Measurements from ENCODE around the gene NPY1R. TPM values are rescaled to one million over a fixed set of nuclear protein-coding genes. Genes with fewer than 3 reads are reported as not detected.

The NPY1R gene
- 0.57 TPM in 1 of 2 replicates, not detected in the other for total RNA-seq (2014; rRNA removed; shearing (Covaris generic))

DNA sequence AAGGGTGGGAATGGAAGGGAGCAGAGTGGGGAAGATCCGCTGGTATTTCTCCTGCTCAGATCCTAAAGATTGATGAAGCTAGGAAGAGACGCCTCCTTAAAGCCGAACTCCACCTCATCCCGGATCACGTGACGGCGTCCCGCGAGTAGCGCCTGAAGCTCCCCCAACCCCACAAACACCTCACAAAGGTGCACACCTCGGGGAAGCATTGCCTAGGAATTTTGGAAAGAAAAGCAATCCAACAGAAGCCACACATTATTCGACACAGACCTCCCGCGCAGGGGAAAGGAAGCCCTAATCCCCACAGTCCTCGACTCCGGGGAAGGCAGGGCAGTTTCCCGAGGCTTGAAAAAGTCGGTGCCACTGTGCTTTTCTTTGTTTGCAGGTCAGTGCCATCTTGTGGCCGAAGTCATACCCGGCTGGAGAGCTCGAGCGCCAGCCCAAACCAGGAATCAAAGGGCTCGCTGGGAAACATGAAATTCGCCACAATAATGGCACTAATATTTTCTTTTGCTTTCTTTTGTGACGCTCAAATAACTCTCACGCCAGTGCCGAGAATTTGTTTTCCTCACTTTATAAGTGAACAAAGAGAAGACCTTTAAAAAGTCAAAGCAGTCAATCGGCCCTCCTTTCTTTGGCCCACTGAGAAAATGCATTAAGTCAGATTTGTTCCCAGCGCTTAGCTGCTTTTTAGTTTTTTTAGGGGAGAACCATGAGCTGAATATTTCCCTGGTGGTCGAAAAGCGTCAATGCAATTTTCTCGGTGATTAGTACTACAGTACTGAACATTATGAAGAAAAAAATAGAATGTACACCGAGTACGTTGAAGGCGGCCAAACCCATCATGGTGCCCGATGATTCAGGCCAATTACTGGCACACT lies at the start of gene NPY1R:
TSS of gene NPY1R (minus strand) at position 71 of the 881 bp plus-strand sequence. CDS start 6,042 bp downstream, outside the sequence.
- DNase-seq (ENCODE audit: low read depth) = peak; percentile 68

DNA sequence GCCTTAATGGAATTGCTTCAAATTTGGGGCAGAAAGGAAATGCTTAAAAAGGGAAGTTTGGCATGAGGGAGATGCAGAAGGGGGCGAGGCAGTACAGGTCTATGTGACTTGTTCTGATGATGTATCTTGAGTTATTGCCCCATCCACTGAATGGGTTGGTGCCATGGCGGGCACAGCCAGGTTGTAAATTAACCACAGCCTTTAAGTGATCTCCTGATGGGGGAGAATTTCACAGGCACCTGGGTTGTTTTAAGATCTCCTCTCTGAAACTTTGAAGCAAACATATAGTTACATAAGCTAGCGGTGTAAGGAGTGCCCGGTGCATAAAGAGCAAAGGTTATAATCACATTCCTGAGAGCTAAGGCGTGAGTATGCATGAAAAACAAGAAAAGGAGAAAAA lies 48.3 kb upstream of the NPY1R start:
- no peak for DNase-seq (ENCODE audit: low read depth)

DNA sequence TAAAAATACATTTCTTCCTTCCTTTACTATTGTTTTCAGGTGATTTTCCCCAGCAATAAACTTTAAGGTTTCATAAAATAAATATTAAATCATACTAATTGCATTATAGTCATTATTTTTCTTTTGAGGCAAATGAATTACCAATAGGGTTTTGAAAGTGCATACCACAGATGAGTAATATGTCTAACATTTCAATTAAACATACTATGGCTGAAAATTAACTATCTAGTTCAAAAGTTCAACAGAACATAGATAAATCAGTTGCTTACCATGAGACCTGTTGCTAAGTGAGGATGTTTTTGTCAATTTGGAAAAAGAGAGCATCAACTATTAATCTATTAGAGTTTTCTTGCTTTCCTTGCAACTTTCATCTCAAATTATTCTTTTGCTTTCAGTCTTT lies 46.3 kb upstream of the NPY1R start:
- no peak for DNase-seq (ENCODE audit: low read depth)

DNA sequence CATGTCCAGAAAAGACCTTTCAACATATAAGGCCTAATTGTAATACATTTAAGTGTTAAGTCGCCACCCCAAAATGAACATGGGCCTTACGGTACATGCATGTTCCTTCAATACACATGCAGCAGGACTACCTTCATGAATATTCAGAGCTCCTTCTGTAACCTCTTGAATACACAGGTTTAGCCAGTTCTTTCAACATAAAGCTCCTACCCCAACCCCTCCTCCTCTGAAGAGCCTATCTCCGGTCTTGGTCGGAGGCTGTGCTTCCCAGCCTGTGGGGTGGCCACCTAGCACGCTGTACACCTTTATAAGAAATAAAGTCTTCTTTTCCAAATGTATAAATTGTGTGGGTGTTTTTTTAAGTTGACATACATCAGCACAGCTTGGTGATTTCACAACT lies 39.6 kb upstream of the NPY1R start:
- no peak for DNase-seq (ENCODE audit: low read depth)

DNA sequence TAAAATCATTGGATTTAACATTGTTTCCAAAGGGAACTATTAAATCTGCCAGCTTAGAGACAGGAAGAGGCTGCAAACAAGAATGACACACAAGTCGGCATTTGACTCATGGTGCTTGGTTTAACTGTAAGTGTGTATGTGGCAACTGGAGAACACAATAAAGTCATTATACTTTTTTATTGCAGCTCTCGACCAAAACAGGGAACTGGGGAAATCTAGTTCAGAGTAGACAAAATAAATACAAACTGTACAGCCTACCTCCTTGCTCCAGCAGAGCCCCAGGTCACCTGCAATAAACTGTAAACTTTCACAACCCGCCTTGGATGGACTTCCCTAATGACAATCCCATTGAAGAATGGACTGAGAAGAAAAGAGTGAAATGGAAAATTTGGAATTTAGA lies 35.3 kb upstream of the NPY1R start:
- peak; percentile 25 for DNase-seq (ENCODE audit: low read depth)

DNA sequence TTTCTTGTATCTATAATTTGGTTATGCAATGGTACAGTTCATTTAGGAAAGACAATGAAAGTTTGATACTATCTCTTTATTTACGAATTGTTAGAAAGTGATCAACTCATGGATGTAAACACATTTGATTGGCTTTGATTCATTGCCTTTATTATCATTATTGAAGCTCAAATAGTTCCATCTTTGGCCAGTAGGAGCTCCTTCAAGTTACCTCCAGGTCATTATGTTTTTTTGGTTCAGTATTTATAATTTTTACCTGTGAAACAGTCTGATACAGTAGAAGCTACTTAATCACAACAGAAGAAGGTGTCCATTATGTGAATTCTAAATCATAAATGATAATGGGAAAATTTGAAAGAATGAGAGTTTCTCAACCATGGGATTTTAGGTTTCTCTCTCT lies 23.7 kb upstream of the NPY1R start:
- no peak for DNase-seq (ENCODE audit: low read depth)

DNA sequence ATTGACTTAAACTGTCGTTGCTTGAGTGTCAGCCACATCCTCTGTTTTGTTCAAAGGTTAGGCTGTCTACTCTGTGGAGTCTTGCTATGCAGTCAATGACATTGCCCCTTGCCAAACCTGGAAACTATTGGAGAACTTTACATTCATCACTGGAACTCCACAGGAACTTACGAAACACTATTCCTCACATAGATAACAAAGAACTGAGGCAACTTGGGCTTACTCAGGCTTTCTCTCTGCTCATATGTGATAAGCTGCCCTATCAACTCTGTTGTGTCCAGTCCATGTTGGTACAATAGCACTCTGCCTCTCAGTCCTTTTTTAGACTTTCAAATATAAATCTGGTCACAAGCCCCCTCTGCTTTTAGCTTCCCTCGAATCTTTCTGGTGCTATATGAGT lies 20.7 kb upstream of the NPY1R start:
- no peak for DNase-seq (ENCODE audit: low read depth)

DNA sequence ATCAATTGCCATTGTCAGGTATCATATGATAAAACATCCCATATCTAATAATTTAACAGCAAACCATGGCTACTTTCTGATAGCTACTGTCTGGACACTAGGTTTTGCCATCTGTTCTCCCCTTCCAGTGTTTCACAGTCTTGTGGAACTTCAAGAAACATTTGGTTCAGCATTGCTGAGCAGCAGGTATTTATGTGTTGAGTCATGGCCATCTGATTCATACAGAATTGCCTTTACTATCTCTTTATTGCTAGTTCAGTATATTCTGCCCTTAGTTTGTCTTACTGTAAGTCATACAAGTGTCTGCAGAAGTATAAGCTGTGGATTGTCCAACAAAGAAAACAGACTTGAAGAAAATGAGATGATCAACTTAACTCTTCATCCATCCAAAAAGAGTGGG lies 18.3 kb upstream of the NPY1R start:
- no peak for DNase-seq (ENCODE audit: low read depth)

DNA sequence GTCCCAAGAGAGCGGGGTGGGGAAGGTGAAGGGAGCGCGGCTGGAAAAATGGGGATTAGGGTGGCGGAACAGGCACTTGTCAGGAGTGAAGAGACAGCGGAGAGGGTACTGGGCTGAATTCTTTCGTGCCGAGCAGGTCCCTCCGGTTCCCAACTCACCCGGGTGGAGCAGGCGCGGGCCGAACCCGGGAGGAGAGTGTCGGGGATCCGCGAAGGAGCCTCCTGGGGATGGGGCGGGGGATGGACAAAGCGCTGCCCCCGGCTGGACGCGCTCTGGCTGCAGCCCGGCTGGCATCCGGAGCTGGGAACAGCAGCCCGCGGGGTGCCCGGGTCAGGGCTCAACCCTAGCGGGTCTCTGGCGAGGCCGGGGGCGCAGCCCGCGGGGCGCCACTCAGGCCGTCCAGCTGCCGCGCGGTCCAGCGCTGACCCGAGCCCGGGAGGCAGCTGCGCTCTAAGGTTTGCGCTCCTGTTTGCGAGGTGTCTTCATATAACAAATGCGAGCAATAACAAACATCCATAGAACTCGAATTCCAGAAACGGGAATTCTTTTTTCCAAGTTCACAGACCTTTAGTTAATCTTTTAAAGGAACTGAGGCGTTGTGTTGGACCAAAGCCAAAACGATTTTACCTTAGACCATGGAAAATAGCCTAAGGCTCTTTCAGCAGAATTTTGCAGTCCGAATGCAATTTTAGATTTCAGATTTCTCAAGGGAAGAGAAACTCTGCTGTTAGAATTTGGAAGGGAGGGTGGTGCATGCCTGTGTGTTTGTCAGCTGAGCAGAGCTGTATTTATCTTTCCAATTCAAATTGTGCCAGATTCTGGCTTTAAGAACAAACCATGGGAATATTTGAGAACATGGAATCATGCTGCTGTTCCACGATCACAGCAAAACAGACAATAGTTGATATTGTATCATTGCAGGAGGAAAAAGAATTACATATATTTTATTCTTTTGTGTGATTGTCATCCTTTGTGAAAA lies 12.0 kb upstream of the NPY1R start:
- no peak for DNase-seq (ENCODE audit: low read depth)

DNA sequence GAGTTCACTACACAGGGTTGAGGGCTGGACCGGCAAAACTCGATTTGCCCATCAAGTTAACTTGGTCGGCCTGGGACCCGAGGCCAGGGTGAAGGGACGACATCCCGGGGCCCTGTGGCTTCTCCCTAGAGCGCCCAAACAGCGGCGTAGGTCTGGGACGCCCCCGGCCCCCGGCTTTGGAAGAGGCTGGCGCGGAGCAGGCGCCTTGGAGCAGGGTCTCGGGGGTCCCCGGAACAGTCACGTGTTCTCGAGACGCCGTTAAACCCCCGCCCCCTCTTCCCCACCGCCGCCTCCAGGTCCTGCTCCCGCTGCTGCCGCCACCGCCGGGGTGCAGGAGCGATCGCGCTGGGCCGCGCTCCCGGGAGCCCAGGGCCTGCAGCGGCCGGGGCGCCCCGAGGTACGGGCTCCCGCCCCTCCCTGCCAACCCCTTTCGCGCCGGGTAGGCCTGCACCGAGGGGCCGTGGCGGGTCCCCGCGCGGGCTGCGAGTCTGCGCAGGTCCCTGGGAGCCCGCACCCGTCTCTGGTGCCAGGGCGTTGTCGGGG lies 11.3 kb upstream of the NPY1R start, which contains the start of gene NPY5R:
TSS of gene NPY5R (plus strand) at position 289 of the 543 bp plus-strand sequence. CDS start 6,382 bp downstream, outside the sequence.
- no peak for DNase-seq (ENCODE audit: low read depth)

DNA sequence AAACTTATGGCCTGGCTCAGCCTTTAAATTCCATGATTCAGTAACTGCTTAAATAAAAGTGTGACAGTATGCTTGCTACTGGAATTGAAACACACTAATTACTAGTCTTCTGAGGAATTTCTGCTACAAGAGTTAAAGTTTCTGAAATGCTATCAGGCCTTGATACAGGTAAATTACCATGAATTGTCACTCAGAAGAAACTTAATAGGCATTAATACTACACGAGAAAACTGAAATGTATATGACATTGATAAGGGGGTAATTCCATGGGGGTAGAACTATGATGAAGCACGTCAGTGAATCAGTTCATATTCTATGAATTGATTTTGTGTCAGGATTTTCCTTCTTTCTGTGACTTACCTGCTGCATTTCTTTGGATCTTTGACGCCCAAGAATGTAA lies 3.0 kb upstream of the NPY1R start:
- DNase-seq (ENCODE audit: low read depth) = no peak

DNA sequence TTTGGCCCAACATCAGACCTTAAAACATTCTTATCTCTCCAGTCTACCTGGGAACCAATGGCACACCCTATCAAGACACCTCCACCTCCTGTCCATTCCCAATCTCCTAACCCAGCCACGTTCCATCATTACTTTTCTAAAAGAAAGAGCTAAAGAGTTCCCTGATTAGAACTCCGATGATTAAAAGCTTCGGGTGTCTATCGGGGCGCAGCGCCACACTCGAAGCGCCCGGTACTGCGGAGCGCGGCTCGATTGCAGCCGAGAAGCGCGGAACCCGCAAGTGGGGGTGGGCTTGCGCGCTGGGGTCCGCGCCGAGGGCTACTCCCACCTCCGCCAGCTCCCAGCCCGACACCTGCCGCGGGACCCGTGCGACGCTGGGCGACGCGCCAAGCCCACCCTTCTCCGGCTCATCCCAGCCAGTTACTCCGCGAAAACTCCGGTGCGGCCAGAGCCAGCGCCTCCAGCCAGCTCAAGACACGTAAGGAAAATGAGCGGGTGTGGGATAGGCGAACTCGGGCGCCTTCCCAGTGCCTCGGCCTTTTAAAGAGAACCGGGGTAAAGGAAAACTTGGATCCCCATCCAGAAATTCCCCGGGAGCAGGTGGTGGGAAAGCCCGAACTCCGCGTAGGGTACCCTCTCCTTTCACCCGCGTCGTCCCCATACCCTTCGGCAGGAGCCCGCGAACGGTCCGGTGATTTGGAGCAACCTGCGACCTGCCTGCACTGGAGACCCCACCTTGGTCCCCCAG lies 593 bp downstream of the NPY1R start:
- DNase-seq (ENCODE audit: low read depth) = no peak

DNA sequence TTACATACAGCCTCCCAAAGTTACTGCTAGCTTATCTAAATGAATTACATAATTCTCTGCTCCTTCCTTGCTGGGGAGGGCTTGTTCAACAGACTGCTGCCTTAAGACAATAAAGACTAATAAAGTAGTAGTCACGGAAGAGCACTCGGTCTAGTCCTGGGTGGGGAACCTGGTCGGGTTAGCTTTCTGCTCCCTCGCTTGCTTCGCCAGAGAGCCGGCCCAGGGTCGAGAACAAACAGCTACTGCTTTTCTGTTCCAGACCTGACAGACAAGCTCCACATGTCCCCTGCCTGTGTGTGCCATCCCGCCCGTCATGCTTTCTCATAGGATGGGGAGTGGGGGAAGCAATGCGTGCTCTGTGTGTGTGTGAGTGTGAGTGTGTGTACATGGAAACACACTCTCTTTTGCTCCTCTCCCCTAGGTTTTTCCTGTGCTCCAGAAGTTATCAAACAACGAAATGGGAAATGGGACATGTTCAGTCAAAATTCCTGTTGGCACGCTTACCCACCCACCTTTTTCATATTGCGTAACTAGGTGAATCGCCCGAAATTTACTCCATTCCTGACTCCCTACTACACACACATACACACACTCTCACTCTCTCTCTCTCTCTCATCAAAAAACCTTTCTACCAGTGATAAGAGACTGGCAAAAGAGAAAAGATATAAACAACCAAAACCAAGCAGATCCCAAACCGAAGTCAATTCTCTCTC lies 1.3 kb downstream of the NPY1R start:
- no peak for DNase-seq (ENCODE audit: low read depth)

DNA sequence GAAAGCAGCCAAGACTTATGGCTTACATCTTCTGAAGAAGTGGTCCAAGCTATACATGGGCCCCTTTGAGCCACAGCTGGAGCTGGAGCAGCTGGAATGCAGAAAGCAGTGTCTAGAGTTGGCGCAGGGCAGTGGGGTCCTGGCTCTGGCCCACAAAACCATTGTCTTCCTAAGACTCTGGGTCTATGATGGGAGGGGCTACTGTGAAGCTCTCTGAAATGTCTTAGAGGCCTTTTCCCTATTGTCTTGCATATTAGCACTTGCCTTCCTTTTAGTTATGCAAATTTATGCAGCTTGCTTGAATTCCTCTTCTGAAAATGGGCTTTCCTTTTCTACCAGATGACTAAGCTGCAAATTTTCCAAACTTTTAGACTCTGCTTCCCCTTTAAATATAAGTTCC lies 15.3 kb downstream of the NPY1R start:
- no peak for DNase-seq (ENCODE audit: low read depth)

DNA sequence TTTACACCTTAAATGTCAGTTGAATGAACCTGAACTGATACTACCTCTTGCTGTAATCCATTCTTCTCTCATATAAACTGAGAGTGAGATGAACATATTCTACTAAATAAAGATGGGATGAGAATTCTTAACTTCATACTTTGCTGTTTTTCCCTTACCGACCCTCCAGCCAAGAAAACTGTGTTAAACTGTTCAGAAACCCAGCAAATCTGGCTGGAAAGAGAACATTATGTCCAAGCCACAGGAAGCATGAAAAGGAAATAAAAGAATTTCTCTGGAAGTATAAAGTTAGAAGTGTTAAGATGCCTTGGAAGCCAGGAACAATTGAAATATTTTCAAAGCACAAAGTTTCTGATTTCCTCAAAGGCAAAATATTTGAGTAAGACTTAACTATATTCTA lies 22.9 kb downstream of the NPY1R start:
- DNase-seq (ENCODE audit: low read depth) = no peak

DNA sequence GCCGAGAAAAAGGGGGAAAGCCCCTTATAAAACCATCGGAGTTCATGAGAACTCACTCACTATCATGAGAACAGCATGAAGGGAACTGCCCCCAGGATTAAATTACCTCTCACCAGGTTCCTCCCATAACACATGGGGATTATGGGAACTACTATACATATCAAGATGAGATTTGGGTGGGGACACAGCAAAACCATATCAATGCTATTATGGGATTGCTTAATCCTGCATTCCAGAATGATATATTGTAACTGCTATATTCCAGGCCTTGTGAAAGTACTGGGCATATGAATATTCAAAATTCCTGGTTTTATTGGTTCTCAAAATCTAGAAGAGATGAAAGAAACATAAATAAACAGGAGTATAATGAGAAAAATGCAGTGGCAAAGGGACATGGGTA lies 29.3 kb downstream of the NPY1R start:
- DNase-seq (ENCODE audit: low read depth) = no peak

DNA sequence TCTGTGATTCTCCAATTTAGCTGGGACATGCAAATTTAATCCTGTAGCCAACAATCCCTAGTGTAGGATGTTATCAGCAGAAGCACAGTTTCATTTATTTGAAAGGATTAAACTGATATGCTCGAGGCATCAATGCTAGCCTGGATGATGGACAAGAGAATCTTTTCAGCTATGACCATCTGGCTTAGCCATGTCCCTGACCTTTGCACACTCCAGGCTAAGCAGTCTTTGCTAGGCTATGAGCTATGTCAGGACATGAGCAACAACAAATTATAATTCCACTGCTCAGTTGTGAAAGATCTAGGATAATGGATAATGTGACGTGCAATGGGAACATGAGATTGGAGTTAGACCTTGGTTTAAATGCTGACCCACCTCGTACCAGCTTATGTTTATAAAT lies 32.0 kb downstream of the NPY1R start:
- DNase-seq (ENCODE audit: low read depth) = no peak

DNA sequence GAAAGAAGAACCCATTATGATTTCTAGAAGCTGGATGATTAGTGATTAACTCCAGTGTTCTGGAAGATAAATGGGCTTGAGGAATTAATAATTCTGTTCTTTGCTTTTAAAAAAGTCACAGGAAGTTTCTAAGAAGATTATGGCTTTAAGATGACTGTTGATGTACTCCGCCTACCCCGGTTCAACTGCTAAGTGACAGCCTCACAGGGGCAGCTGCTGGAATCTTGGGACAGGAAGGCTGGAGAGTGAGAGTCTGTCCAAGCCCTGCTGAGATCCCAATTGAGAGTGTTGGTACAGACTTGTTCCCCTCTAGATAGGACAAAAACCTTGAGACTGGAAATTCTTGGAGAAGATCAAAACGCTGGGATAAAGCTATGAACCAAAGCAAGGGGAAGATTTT lies 37.3 kb downstream of the NPY1R start:
- DNase-seq (ENCODE audit: low read depth) = no peak

DNA sequence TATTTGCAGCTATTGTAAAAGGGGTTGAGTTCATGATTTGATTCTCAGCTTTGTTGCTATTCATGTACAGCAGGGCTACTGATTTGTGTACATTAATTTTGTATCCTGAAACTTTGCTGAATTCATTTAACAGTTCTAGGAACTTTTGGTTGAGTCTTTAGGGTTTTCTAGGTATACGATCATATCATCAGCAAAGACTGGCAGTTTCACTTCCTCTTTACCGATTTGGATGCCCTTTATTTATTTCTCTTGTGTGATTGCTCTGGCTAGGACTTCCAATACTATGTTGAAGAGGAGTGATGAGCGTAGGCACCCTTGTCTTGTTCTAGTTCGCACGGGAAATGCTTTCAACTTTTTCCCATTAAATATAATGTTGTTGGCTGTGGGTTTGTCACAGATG lies 48.1 kb downstream of the NPY1R start:
- no peak for DNase-seq (ENCODE audit: low read depth)

DNA sequence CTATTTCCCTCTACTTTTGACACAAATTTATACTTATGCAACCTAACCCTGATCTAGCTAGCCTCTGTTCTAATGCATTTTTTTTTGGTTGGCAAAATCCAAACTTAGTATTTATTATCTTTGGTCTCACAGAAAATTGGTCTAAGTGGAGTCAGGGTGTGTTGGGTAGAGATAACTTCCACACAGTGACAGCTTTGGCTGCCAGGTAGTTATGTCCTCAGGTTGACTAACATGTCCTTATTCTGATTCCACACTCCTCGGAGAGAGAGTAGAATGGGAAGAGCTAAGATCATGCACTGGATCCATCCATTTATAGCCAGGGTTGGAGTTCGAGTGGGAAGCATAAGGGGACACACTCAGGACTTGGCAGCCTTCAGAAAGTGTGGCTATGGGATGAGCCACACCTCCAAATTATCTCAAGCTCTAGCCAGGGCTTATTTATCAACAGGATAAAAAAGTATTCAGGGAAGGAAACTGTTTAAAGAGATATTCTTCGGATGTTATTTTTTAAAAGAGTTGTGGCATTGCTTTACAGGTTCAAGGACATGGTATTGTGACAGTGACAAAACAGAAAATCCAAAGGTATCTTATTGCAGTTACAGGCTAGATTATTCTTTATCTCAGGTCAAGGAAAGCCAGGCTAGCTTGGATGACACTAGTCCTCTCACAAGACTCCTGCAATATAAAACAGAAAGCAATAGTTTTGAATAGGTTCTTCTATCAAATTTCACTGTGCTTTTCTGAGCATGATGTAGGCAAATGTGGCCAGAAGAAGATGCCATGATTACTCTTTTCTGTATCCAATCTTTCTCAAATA lies 51.5 kb downstream of the NPY1R start:
- DNase-seq (ENCODE audit: low read depth) = no peak

Measured in Daoy (cell line).